Measurements from ENCODE around the gene MRPL20. TPM values are rescaled to one million over a fixed set of nuclear protein-coding genes. Genes with fewer than 3 reads are reported as not detected.
"Not testable (repeated sequence)": the region's sequence is repeated elsewhere in the genome, so short reads cannot be mapped to it uniquely, and the experiment has no call there.

MRPL20 gene
- total RNA-seq, 6 experiments from 2014 or later = 131 to 154 (median 141) TPM

DNA sequence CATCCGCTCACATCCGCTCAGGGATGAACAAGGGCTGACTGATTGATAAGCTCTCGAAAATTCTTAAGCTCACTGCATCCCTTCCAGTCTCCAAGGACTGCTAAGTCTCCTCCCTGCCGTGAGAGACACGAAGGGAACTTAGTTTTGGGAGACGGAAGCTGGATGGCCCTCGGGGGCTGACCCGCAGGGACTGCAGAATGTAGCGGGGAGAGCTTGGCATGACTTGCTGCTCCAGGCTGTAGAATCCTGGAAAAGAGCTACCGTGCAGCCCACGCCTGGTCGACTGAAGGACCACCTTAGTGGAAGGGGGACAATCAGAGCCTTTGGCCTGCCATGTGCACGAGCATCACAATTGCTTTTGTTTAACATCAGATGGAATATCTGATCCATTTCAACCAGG is 8.7 kb upstream of the MRPL20 start:
- Mint-ChIP-seq H3K9me3 (peaks cover 7% of the 10 kb centered on the region; the same call in 1 of the 2 replicates), H3K27ac (no peak overlapping the region), H3K4me3 (no peak overlapping the region), H3K27me3 (ENCODE audit: insufficient read depth) (peaks cover 4% of the 10 kb centered on the region), H3K36me3 (ENCODE audit: low read depth) (peaks cover 14% of the 10 kb centered on the region; the same call in 1 of the 2 replicates), H3K4me1 (ENCODE audit: low read depth) (no peaks in the 10 kb centered on the region)
- no peak for DNase-seq
- TF ChIP-seq, protein P1, sequence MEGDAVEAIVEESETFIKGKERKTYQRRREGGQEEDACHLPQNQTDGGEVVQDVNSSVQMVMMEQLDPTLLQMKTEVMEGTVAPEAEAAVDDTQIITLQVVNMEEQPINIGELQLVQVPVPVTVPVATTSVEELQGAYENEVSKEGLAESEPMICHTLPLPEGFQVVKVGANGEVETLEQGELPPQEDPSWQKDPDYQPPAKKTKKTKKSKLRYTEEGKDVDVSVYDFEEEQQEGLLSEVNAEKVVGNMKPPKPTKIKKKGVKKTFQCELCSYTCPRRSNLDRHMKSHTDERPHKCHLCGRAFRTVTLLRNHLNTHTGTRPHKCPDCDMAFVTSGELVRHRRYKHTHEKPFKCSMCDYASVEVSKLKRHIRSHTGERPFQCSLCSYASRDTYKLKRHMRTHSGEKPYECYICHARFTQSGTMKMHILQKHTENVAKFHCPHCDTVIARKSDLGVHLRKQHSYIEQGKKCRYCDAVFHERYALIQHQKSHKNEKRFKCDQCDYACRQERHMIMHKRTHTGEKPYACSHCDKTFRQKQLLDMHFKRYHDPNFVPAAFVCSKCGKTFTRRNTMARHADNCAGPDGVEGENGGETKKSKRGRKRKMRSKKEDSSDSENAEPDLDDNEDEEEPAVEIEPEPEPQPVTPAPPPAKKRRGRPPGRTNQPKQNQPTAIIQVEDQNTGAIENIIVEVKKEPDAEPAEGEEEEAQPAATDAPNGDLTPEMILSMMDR (IDR thresholded peaks at IDR 0.05) = no peak

DNA sequence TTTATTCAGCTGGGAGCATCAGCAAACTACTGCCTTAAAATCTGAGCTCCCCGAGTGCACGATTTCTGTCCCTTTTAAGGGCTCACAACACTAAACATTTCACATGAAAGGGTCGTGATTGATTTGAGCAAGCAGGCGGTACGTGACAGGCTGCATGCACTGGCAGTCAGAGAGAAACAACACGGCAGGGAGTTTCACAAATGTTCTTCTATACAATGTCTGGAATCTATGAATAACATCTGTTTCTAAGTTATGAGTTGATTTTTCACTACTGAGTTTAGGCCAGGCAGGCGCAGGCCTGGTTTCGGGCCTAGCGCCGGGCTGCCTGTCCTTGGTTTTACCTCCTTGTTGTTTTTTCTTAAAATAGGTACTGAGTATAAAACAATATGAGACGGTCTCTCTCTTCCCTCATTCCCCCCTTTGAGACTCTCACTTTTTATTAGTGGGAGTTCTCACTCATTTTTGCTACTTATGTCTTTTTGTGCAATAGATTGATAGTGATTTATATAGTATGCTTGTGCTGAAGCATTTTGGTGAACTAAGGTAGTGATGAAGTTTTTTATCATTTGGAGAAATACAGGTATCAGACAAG is 5.3 kb upstream of the MRPL20 start:
- H3K36me3 Mint-ChIP-seq (ENCODE audit: low read depth) = peaks cover 35% of the 10 kb centered on the region
- H3K27me3 Mint-ChIP-seq (ENCODE audit: insufficient read depth); H3K9me3 Mint-ChIP-seq; DNase-seq; H3K27ac Mint-ChIP-seq; H3K4me1 Mint-ChIP-seq (ENCODE audit: low read depth); H3K4me3 Mint-ChIP-seq: not testable (repeated sequence)

DNA sequence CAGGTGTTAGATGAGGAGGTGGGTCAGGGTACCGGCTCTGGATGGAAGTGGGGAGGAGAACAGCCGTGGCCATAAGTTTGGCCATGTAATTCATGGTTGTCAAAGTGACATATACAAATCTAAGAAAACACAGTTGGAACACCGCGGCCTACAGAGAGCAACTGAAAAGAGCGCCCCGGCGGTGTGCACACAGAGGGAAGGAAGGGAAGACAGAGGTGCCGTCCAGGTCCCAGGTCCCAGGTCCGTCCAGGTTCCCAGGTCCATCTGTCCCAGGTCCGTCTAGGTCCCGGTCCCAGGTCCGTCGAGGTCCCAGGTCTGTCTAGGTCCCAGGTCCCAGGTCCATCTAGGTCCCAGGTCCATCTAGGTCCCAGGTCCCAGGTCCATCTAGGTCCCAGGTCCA is 4.5 kb upstream of the MRPL20 start:
- H3K36me3 Mint-ChIP-seq (ENCODE audit: low read depth) = peaks cover 35% of the 10 kb centered on the region
- TF ChIP-seq, protein P1 (IDR thresholded peaks at IDR 0.05) = no peak
- no peak for DNase-seq
- H3K9me3 Mint-ChIP-seq = peaks cover 7% of the 10 kb centered on the region; the same call in 1 of the 2 replicates
- no peak overlapping the region for H3K27ac Mint-ChIP-seq
- H3K27me3 Mint-ChIP-seq (ENCODE audit: insufficient read depth) = peaks cover 4% of the 10 kb centered on the region; the same call in 1 of the 2 replicates
- peaks cover 9% of the 10 kb centered on the region for H3K4me1 Mint-ChIP-seq (ENCODE audit: low read depth)
- H3K4me3 Mint-ChIP-seq = no peak overlapping the region

DNA sequence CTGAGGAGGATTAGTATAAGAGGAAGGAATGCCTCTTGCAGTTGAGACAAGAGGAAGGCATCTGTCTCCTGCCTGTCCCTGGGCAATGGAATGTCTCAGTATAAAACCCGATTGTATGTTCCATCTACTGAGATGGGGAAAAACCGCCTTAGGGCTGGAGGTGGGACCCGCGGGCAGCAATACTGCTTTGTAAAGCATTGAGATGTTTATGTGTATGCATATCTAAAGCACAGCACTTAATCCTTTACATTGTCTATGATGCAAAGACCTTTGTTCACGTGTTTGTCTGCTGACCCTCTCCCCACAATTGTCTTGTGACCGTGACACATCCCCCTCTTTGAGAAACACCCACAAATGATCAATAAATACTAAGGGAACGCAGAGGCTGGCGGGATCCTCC is 3.1 kb upstream of the MRPL20 start:
- H3K4me1 Mint-ChIP-seq (ENCODE audit: low read depth) = peaks cover 14% of the 10 kb centered on the region
- peaks cover 48% of the 10 kb centered on the region for H3K36me3 Mint-ChIP-seq (ENCODE audit: low read depth)
- not testable (repeated sequence) for H3K27ac Mint-ChIP-seq; DNase-seq; H3K27me3 Mint-ChIP-seq (ENCODE audit: insufficient read depth); H3K4me3 Mint-ChIP-seq; H3K9me3 Mint-ChIP-seq

DNA sequence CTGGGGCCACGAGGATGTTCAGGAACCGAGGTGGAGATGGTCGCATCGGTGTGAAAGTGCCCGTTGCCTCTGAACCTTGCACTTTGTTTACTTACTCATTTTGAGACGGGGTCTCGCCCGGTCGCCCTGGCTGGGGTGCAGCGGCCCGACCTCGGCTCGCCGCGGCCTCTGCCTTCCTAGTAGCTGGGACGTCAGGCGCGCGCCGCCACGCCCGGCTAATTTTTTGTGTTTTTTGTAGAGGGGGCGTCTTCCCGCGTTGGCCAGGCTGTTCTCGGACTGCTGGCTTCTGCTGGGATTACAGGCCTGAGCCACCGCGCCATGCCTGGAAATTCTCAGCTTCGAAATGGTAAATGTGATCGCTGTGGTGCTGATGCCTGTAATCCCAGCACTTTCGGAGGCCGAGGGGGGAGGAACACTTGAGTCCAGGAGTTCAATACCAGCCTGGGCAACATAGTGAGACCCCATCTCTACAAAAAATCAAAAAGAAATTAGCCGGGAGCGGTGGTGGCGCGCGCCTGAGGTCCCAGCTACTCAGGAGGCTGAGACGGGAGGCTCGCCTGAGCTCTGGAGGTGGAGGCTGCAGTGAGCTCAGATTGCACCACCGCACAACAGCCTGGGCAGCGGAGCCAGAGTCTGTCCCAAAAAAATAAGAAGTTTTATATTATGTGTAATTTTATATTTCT is 684 bp upstream of the MRPL20 start:
- Mint-ChIP-seq H3K4me1 (ENCODE audit: low read depth) (peaks cover 20% of the 10 kb centered on the region), H3K27ac (peak overlapping the region; percentile 78), H3K4me3 (peak overlapping the region; percentile 93), H3K9me3 (peaks cover 7% of the 10 kb centered on the region; the same call in 1 of the 2 replicates), H3K27me3 (ENCODE audit: insufficient read depth) (peaks cover 7% of the 10 kb centered on the region; the same call in 1 of the 2 replicates), H3K36me3 (ENCODE audit: low read depth) (peaks cover 60% of the 10 kb centered on the region)
- TF ChIP-seq, protein P1 (IDR thresholded peaks at IDR 0.05) = peak; percentile 40; the same call in 1 of the 2 replicates
- peak; percentile 34 for DNase-seq

DNA sequence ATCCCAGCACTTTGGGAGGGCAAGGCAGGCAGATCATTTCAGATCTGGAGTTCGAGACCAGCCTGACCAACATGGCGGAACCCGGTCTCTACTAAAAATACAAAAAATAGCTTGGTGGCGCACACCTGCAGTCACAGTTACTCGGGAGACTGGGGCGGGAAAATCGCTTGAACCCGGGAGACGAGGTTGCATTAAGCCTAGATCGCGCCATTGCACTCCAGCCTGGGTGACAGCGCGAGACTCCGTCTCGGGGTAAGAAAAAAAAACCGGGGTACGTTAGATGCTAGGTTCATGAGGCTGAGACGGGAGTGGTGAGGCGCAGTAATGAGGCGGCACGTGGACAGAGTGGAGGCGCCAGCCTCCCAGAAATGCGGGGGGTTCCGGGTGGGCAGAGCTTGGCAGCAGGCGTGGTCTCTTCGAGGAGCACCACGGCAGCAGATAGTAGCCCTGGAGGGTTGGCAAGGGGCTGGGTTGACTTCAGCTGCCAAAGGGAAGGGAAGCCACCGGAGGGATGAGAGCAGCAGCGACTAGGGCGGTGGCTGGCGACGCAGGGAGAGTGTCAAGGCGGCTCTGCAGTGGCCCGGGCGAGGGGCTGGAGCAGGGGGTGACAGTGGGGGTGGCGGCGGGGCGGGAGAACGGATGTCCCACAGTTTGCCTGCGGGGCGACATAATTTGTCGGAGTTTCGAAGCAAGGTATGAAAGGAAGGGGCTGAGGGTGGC is 832 bp downstream of the MRPL20 start:
- Mint-ChIP-seq H3K4me1 (ENCODE audit: low read depth) (peaks cover 34% of the 10 kb centered on the region), H3K9me3 (no peaks in the 10 kb centered on the region), H3K4me3 (peak overlapping the region; percentile 93), H3K27ac (peak overlapping the region; percentile 87), H3K36me3 (ENCODE audit: low read depth) (peaks cover 58% of the 10 kb centered on the region), H3K27me3 (ENCODE audit: insufficient read depth) (peaks cover 11% of the 10 kb centered on the region; the same call in 1 of the 2 replicates)
- DNase-seq = no peak
- TF ChIP-seq, protein P1 (IDR thresholded peaks at IDR 0.05) = no peak

All from HFFc6 (cell line).